ENCODE data around the gene ALDH1B1. TPM values are rescaled to one million over a fixed set of nuclear protein-coding genes. Genes with fewer than 3 reads are reported as not detected.
A peak's percentile ranks its signal among the peaks of the same experiment; 100 is the strongest.

ALDH1B1 gene
- total and polyA plus RNA-seq, 11 donors: 7.5 to 55.6 (median 20.7) TPM

DNA sequence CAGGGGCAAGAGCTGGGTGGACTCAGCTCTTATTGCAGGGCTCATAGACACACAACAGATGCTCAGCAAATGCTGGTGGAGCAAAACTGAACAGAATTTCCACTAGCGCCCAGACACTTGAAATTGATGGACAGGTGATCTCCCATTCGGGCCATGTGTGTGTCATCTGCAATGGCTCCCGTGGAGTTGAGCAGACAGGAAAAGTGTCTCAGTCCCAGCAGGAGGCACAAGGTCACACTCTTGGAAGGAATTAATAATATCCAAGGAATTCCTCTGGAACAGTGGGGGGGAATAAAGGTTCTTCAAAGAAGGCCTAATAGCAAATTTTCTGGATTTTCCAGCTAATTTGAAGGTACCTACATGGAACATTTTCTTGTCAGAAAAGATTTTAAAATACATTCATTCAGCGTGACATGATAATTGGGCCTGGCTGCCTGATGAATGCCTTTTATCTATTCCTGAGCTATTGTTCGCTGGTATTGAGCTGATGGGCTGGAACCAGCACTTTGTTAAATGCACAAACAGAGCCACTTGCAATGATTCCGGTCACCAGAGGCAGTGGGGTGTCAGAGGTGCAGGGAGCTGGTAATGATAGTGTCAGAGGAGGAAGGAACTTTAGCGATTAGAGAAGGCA, 31.5 kb upstream of the ALDH1B1 start:
- intact Hi-C loops (cut with DNase I): loop anchor here in 9 of 10 donors (5.0 to 10.0 kb wide), 10 partner anchors 274 to 616 kb away; partner anchors contain the start of gene SLC25A51 (in 2 of the 9)
- Histone ChIP-seq H3K27ac (no peak overlapping the region), H3K9me3 (no peaks in the 10 kb centered on the region), H3K27me3 (no peaks in the 10 kb centered on the region), H3K36me3 (no peaks in the 10 kb centered on the region), H3K4me1 (peaks cover 0 to 9% (median 0%) of the 10 kb centered on the region in 12 donors), H3K4me3 (no peak overlapping the region)
- ATAC-seq: no peak
- DNase-seq: no peak
- TF ChIP-seq POLR2A (IDR thresholded peaks at IDR 0.05): no peak
- TF ChIP-seq, protein P1, sequence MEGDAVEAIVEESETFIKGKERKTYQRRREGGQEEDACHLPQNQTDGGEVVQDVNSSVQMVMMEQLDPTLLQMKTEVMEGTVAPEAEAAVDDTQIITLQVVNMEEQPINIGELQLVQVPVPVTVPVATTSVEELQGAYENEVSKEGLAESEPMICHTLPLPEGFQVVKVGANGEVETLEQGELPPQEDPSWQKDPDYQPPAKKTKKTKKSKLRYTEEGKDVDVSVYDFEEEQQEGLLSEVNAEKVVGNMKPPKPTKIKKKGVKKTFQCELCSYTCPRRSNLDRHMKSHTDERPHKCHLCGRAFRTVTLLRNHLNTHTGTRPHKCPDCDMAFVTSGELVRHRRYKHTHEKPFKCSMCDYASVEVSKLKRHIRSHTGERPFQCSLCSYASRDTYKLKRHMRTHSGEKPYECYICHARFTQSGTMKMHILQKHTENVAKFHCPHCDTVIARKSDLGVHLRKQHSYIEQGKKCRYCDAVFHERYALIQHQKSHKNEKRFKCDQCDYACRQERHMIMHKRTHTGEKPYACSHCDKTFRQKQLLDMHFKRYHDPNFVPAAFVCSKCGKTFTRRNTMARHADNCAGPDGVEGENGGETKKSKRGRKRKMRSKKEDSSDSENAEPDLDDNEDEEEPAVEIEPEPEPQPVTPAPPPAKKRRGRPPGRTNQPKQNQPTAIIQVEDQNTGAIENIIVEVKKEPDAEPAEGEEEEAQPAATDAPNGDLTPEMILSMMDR (IDR thresholded peaks at IDR 0.05): no peak
- 62 to 77% (median 70%) methylated on average over 7 of the region's 7 CpGs for WGBS, 4 donors

DNA sequence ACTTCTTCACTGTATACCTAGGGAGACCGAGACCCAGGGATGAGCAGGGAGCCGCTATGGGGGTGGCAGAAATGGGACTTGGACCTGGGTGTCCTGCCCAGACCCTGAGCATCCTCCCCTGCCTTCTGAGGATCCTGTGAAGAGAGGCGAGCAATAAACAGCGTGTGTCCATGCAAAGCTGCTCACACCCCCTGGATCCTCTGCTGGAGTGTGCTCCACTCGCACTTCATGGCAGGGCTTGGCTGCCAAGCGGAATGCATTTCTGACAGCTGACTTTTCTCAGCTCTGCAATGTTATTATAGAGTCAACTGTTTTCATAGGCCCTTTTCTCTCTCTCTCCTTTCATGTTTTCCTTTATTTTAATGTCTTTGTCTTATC, 31.0 kb upstream of the ALDH1B1 start:
- Histone ChIP-seq H3K4me1 (peaks cover 0 to 9% (median 0%) of the 10 kb centered on the region in 12 donors), H3K36me3 (no peaks in the 10 kb centered on the region), H3K9me3 (no peaks in the 10 kb centered on the region), H3K27ac (no peak overlapping the region), H3K27me3 (no peaks in the 10 kb centered on the region), H3K4me3 (no peak overlapping the region)
- 66 to 83% (median 78%) methylated on average over 6 of the region's 6 CpGs for WGBS, 4 donors
- TF ChIP-seq, protein P1 (IDR thresholded peaks at IDR 0.05): no peak
- TF ChIP-seq POLR2A (IDR thresholded peaks at IDR 0.05): no peak
- DNase-seq (no peak), ATAC-seq (no peak)
- intact Hi-C loops (cut with DNase I): loop anchor here in 9 of 10 donors (5.0 to 10.0 kb wide), 10 partner anchors 274 to 617 kb away; partner anchors contain the start of gene SLC25A51 (in 2 of the 9)

GRCh38 chr9:38362852-38363588, 29.5 kb upstream of the ALDH1B1 start:
- intact Hi-C loops (cut with DNase I): loop anchor here (1.0 to 10.0 kb wide), 13 partner anchors 276 to 618 kb away; partner anchors contain the start of gene SLC25A51 (in 2 of the 10)

More at GRCh38 chr9:38362852-38363588, 29.5 kb upstream of the ALDH1B1 start:
- H3K4me1 ChIP-seq: peaks cover 0 to 9% (median 0%) of the 10 kb centered on the region in 12 donors
- no peaks in the 10 kb centered on the region for H3K27me3 ChIP-seq
- peak; percentile 73 to 90 (median 81) for ATAC-seq
- H3K4me3 ChIP-seq: peak overlapping the region in 1 of 12 donors; percentile 32
- no peak overlapping the region for H3K27ac ChIP-seq
- WGBS, 4 donors: 41 to 45% (median 44%) methylated on average over 21 of the region's 21 CpGs
- TF ChIP-seq POLR2A (IDR thresholded peaks at IDR 0.05): no peak
- TF ChIP-seq, protein P1 (IDR thresholded peaks at IDR 0.05): peak; percentile 36 to 72 (median 66)
- H3K9me3 ChIP-seq: no peaks in the 10 kb centered on the region
- H3K36me3 ChIP-seq: no peaks in the 10 kb centered on the region
- DNase-seq: peak in 3 of 5 donors; percentile 20 to 44 (median 26)

Measured in heart left ventricle (tissue), 16 donors.